Neural crest cell (in vitro differentiated cells): ENCODE measurements around the gene MCF2L. TPM values are rescaled to one million over a fixed set of nuclear protein-coding genes. Genes with fewer than 3 reads are reported as not detected.
"Not testable (repeated sequence)": the region's sequence is repeated elsewhere in the genome, so short reads cannot be mapped to it uniquely, and the experiment has no call there.

ENCODE experiments used
- DNase-seq: peaks from one replicate; pipeline ENCODE4 v3.0.0; 2021; ENCODE audit warnings: low read depth, mixed read lengths, low spot score
- H3K27ac Mint-ChIP-seq: one replicate; pipeline ENCODE4 v1.8.0; 2021; ENCODE audit warnings: mild to moderate bottlenecking, mixed read lengths; ENCODE audit not compliant: unreplicated experiment
- H3K27me3 Mint-ChIP-seq: 2 replicates; pipeline ENCODE4 v1.8.0; 2021; ENCODE audit warnings: low read depth, mild to moderate bottlenecking, mixed read lengths
- H3K36me3 Mint-ChIP-seq: 2 replicates; pipeline ENCODE4 v1.8.0; 2021; ENCODE audit warnings: low read depth, mild to moderate bottlenecking, mixed read lengths
- H3K4me1 Mint-ChIP-seq: 2 replicates; pipeline ENCODE4 v1.8.0; 2021; ENCODE audit warnings: mixed read lengths
- H3K4me3 Mint-ChIP-seq: one replicate; pipeline ENCODE4 v1.8.0; 2021; ENCODE audit warnings: mild to moderate bottlenecking, mixed read lengths
- H3K9me3 Mint-ChIP-seq: 2 replicates; pipeline ENCODE4 v1.8.0; 2021; ENCODE audit warnings: mixed read lengths
- total RNA-seq: library from RNA; stranded (reverse); gene quantifications from 2 replicates; pipeline ENCODE4 v1.2.1, GENCODE V29; 2021
- TF ChIP-seq, protein P1 (sequence below): fragments of 200-600 bp; sonication (generic); conservative IDR thresholded peaks from 2 replicates; pipeline ENCODE4 v1.5.0; 2021; ENCODE audit warnings: antibody characterized with exemption, mild to moderate bottlenecking

MCF2L gene
- total RNA-seq, 1 donor from 2014 or later = 59.9 TPM

DNA sequence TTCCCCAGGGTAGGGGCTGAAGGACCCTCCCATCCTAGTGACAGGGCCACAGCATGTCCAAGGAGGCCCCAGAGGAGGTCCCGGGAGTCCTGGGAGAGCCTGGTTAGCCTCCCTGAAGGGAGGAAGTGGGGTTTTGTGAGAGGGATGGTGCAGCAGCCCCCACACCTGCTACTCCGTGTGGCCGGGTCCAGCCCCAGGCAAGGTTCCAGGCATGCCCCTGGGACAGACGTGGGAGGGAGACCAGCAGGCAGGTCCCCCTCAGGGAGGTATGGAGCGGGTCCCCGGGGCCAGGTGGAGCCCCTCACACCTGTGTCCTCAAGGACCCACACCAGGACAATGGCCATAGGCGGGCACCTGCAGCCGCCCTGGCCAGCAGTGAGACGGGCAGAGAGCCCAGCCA is 134.6 kb downstream of the MCF2L start:
- Mint-ChIP-seq H3K4me1 (peaks cover 9% of the 10 kb centered on the region), H3K4me3 (no peak overlapping the region), H3K27ac (no peak overlapping the region), H3K9me3 (no peaks in the 10 kb centered on the region), H3K27me3 (peaks cover 10% of the 10 kb centered on the region), H3K36me3 (no peaks in the 10 kb centered on the region)
- TF ChIP-seq, protein P1, sequence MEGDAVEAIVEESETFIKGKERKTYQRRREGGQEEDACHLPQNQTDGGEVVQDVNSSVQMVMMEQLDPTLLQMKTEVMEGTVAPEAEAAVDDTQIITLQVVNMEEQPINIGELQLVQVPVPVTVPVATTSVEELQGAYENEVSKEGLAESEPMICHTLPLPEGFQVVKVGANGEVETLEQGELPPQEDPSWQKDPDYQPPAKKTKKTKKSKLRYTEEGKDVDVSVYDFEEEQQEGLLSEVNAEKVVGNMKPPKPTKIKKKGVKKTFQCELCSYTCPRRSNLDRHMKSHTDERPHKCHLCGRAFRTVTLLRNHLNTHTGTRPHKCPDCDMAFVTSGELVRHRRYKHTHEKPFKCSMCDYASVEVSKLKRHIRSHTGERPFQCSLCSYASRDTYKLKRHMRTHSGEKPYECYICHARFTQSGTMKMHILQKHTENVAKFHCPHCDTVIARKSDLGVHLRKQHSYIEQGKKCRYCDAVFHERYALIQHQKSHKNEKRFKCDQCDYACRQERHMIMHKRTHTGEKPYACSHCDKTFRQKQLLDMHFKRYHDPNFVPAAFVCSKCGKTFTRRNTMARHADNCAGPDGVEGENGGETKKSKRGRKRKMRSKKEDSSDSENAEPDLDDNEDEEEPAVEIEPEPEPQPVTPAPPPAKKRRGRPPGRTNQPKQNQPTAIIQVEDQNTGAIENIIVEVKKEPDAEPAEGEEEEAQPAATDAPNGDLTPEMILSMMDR = no peak
- no peak for DNase-seq

DNA sequence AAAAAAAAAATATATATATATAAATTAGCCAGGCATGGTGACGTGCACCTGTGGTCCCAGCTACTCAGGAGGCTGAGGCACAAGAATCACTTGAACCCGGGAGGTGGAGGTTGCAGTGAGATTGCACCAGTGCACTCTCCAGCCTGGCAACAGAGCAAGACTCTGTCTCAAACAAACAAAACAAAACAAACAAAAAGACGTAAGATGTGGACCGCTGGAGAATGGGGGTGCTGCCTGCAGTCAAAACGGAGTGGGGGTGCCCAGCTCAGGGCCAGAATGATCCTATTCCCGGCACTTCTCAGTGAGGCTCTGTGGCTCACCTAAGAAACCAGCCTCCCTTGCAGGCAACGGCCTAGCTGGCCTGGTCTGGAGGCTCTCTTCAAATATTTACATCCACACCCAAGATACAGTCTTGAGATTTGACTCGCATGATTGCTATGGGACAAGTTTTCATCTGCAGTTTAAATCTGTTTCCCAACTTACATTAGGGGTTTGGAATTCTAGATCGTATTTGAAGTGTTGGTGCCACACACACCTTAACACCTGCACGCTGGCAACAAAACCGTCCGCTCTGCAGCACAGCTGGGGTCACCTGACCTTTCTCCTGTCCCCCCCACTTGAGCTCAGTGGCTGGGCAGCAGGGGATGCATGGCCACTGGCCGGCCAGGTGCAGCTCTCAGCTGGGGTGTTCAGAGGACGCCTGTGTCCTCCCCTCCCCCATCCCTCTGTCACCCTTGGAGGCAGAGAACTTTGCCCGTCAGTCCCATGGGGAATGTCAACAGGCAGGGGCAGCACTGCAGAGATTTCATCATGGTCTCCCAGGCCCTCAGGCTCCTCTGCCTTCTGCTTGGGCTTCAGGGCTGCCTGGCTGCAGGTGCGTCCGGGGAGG is 136.3 kb downstream of the MCF2L start, which contains the start of gene F7:
Gene F7 (plus strand): TSS at position 760 of the 889 bp plus-strand sequence. CDS start 51 bp downstream, at position 811.
- H3K36me3 Mint-ChIP-seq = no peaks in the 10 kb centered on the region
- no peak for DNase-seq
- H3K9me3 Mint-ChIP-seq = no peaks in the 10 kb centered on the region
- H3K27ac Mint-ChIP-seq = no peak within 1 kb of the TSS
- peaks cover 4% of the 10 kb centered on the region for H3K4me1 Mint-ChIP-seq
- H3K4me3 Mint-ChIP-seq = no peak within 1 kb of the TSS
- TF ChIP-seq, protein P1 = no peak
- peaks cover 19% of the 10 kb centered on the region for H3K27me3 Mint-ChIP-seq

DNA sequence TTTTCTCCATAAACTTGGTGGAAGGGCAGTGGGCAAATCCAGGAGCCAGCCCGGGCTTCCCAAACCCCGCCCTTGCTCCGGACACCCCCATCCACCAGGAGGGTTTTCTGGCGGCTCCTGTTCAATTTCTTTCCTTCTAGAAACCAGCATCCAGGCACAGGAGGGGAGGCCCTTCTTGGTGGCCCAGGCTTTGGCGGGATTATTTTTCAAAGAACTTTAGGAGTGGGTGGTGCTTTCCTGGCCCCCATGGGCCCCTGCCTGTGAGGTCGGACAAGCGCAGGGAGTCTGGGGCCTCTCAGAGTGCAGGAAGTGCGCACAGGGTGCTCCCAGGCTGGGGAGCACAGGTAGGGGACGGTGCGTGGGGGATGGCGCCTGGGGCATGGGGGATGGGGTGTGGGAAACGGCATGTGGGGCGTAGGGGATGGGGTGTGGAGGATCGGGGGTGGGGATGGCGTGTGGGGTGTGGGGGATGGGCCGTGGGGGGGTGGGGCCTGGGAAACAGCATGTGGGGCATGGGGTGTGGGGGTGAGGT is 137.0 kb downstream of the MCF2L start:
- no peak overlapping the region for H3K27ac Mint-ChIP-seq
- H3K4me1 Mint-ChIP-seq = peaks cover 4% of the 10 kb centered on the region
- TF ChIP-seq, protein P1 = no peak
- DNase-seq = no peak
- no peak overlapping the region for H3K4me3 Mint-ChIP-seq
- H3K27me3 Mint-ChIP-seq = peaks cover 23% of the 10 kb centered on the region
- H3K9me3 Mint-ChIP-seq = no peaks in the 10 kb centered on the region
- no peaks in the 10 kb centered on the region for H3K36me3 Mint-ChIP-seq

DNA sequence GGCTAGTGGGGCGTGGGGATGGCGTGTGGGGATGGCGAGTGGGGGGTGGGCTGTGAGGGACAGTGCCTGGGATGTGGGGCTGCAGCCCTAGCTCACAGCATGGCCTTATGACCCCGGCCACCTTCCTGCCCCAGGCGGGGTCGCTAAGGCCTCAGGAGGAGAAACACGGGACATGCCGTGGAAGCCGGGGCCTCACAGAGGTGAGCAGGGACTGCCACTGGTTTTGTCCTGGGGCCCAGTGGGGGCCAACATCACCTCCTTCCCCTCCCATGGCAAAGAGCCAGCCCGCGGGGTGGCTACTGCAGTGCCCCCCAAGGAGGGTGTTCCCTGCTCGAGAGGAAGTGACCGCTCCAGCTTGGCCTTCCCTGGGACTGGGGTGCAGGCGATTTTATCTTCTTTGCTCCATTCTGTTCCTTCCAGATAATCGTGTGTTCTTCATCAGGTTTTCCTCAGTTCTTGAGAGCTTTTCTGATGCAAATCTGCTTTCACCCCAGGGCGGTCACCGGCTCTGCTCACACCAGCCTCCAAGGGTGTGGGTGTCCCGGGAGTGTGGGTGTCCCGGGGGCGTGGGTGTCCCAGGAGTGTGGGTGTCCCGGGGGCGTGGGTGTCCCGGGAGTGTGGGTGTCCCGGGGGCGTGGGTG is 137.8 kb downstream of the MCF2L start:
- H3K4me3 Mint-ChIP-seq = no peak overlapping the region
- H3K9me3 Mint-ChIP-seq = no peaks in the 10 kb centered on the region
- H3K36me3 Mint-ChIP-seq = no peaks in the 10 kb centered on the region
- no peak for DNase-seq
- H3K27ac Mint-ChIP-seq = no peak overlapping the region
- H3K27me3 Mint-ChIP-seq = peaks cover 25% of the 10 kb centered on the region
- TF ChIP-seq, protein P1 = no peak
- H3K4me1 Mint-ChIP-seq = peaks cover 4% of the 10 kb centered on the region

DNA sequence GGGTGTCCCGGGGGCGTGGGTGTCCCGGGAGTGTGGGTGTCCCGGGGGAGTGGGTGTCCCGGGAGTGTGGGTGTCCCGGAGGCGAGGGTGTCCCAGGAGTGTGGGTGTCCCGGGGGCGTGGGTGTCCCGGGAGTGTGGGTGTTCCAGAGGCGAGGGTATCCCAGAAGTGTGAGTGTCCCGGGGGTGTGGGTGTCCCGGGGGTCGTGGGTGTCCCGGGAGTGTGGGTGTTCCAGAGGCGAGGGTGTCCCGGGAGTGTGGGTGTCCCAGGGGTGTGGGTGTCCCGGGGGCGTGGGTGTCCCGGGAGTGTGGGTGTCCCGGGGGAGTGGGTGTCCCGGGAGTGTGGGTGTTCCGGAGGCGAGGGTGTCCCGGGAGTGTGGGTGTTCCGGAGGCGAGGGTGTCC is 139.5 kb downstream of the MCF2L start:
- peaks cover 20% of the 10 kb centered on the region for H3K27me3 Mint-ChIP-seq
- H3K36me3 Mint-ChIP-seq = not testable (repeated sequence)

More for the DNA sequence above, 139.5 kb downstream of the MCF2L start:
- not testable (repeated sequence) for DNase-seq, H3K27ac Mint-ChIP-seq, H3K4me3 Mint-ChIP-seq, H3K4me1 Mint-ChIP-seq, H3K9me3 Mint-ChIP-seq
